Osteoblast (primary cell): Measurements from ENCODE around the gene COL3A1. TPM values are rescaled to one million over a fixed set of nuclear protein-coding genes. Genes with fewer than 3 reads are reported as not detected.

Experiments
- DNase-seq: peaks from one replicate; pipeline ENCODE4 v3.0.0; 2011; ENCODE audit warnings: low spot score, mixed read lengths; ENCODE audit not compliant: insufficient read length; ENCODE audit errors: missing footprints
- H2AFZ ChIP-seq: 2 replicates; pipeline ENCODE4 v1.6.0; 2011; ENCODE audit warnings: mild to moderate bottlenecking, low read length
- H3K27ac ChIP-seq: 2 replicates; pipeline ENCODE4 v1.5.1; 2011; ENCODE audit warnings: mild to moderate bottlenecking, low read depth, low read length, moderate library complexity
- H3K27me3 ChIP-seq: 2 replicates; pipeline ENCODE4 v1.6.0; 2012; ENCODE audit warnings: mild to moderate bottlenecking, control low read depth, inconsistent platforms, low read length, moderate library complexity; ENCODE audit not compliant: insufficient read depth
- H3K36me3 ChIP-seq: 2 replicates; pipeline ENCODE4 v1.5.1; 2011; ENCODE audit warnings: mild to moderate bottlenecking, low read length, control low read depth, moderate library complexity; ENCODE audit not compliant: insufficient read depth
- H3K4me1 ChIP-seq: 2 replicates; pipeline ENCODE4 v1.5.1; 2011; ENCODE audit warnings: mild to moderate bottlenecking, low read length, control low read depth, moderate library complexity; ENCODE audit not compliant: insufficient read depth
- H3K4me2 ChIP-seq: 2 replicates; pipeline ENCODE4 v1.6.0; 2011; ENCODE audit warnings: mild to moderate bottlenecking, low read length; ENCODE audit not compliant: insufficient read depth
- H3K4me3 ChIP-seq: fragments of 200-600 bp; sonication (generic); 3 replicates; pipeline ENCODE4 v1.5.1; 2012; ENCODE audit warnings: mild to moderate bottlenecking, low read length, inconsistent platforms; ENCODE audit not compliant: insufficient read depth
- H3K79me2 ChIP-seq: 2 replicates; pipeline ENCODE4 v1.6.0; 2012; ENCODE audit warnings: mild to moderate bottlenecking, low read length, control low read depth, inconsistent platforms; ENCODE audit not compliant: insufficient read depth
- H3K9me3 ChIP-seq: 2 replicates; pipeline ENCODE4 v1.5.1; 2011; ENCODE audit warnings: low read depth, low read length, control low read depth
- H4K20me1 ChIP-seq: 2 replicates; pipeline ENCODE4 v1.6.0; 2012; ENCODE audit warnings: mild to moderate bottlenecking, low read length, control low read depth; ENCODE audit not compliant: insufficient read depth
- CTCF ChIP-seq: IDR thresholded peaks from 2 replicates; pipeline ENCODE4 v1.5.1; 2011; ENCODE audit warnings: mild to moderate bottlenecking, low read depth, low read length, moderate library complexity; ENCODE audit errors: extremely low read depth
- total RNA-seq: library from RNA; depleted of rRNA; stranded (reverse); fragments of >200 nt; gene quantifications from 2 replicates; pipeline ENCODE4 v1.2.3, GENCODE V29; 2012

COL3A1 gene
- total RNA-seq, 1 donor: 5,672 TPM

DNA sequence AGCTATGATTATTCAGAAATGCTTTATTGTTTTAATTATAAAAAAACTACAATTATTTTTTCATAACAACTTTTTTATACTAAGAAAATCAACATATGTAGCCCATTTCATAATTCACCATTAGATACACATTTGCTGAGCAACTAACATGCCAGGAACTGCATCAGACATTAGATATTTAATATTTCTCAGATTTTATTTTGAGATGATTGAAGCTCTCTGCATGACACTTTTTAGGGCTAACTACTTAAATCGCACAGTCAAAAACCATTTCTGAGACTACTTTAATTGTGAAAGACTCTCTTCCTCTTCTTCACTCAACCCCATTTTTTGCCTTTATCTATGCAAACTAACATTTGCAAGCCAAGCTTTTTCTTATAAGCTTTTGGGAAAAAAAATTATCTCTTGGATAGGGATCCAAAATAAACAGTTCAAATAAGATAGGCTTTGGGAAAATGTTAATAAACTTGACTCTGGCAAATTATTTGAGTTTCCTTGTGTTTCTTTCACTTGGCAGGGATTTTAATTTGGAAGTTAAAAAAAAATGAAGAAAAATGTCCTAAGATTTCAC, 9.1 kb upstream of the COL3A1 start:
- Histone ChIP-seq H3K4me2 (no peak overlapping the region), H3K27ac (no peak overlapping the region), H3K36me3 (no peaks in the 10 kb centered on the region), H3K79me2 (no peaks in the 10 kb centered on the region), H4K20me1 (no peaks in the 10 kb centered on the region), H3K4me3 (no peak overlapping the region), H2AFZ (no peak overlapping the region), H3K4me1 (peaks cover 9% of the 10 kb centered on the region), H3K9me3 (no peaks in the 10 kb centered on the region), H3K27me3 (no peaks in the 10 kb centered on the region)
- DNase-seq: no peak
- no peak for TF ChIP-seq CTCF

DNA sequence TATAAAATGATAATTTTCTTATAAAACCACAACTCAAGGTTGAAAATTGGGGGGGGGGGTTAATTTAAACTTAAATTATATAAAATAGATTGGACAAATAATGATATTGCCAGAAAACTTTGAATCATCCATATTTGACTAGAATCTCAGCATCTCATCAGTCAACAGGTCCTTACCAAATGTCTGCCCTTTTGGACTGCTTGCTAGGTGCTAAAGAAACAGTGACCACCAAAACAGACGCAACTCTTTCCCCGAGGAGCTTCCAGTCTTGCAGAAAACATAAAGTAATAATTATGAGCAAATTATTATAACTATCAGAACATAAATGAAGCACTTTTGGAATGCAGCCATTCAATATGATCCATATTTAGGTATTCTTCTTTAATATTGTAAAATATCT, 8.6 kb upstream of the COL3A1 start:
- no peak overlapping the region for H3K4me2 ChIP-seq
- no peak overlapping the region for H3K4me3 ChIP-seq
- no peak overlapping the region for H2AFZ ChIP-seq
- H3K79me2 ChIP-seq: no peaks in the 10 kb centered on the region
- H3K9me3 ChIP-seq: no peaks in the 10 kb centered on the region
- no peak for DNase-seq
- H3K27me3 ChIP-seq: no peaks in the 10 kb centered on the region
- no peak for TF ChIP-seq CTCF
- peaks cover 12% of the 10 kb centered on the region for H3K4me1 ChIP-seq
- no peaks in the 10 kb centered on the region for H3K36me3 ChIP-seq
- no peak overlapping the region for H3K27ac ChIP-seq
- no peaks in the 10 kb centered on the region for H4K20me1 ChIP-seq

DNA sequence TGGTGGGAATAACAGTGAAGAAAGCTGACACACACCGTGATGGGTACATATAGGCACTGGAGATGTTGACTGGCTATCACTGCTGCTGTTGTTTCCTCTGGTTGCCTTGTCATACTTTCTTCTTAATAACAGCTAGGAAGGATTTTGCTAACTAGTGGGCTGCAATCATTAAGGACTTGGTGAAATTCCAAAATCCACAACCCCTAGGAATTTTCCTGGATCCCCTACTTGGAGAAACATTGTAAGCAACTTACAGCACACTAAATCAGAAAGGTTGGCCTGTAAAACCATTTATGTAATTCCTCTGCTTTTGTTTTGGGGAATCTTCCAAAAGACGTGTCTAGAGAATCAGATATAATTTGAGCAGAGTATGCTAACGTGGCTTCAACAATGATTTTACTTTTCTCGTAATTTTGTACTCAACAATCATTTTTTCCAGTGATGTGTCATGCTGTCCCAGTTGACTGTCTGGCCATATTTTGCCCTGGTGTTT, 8.0 kb upstream of the COL3A1 start:
- no peak overlapping the region for H2AFZ ChIP-seq
- peaks cover 18% of the 10 kb centered on the region for H3K4me1 ChIP-seq
- no peaks in the 10 kb centered on the region for H4K20me1 ChIP-seq
- no peak for DNase-seq
- TF ChIP-seq CTCF: no peak
- H3K27ac ChIP-seq: no peak overlapping the region
- H3K27me3 ChIP-seq: no peaks in the 10 kb centered on the region
- H3K4me2 ChIP-seq: no peak overlapping the region
- H3K4me3 ChIP-seq: no peak overlapping the region
- no peaks in the 10 kb centered on the region for H3K36me3 ChIP-seq
- H3K9me3 ChIP-seq: no peaks in the 10 kb centered on the region
- H3K79me2 ChIP-seq: no peaks in the 10 kb centered on the region

DNA sequence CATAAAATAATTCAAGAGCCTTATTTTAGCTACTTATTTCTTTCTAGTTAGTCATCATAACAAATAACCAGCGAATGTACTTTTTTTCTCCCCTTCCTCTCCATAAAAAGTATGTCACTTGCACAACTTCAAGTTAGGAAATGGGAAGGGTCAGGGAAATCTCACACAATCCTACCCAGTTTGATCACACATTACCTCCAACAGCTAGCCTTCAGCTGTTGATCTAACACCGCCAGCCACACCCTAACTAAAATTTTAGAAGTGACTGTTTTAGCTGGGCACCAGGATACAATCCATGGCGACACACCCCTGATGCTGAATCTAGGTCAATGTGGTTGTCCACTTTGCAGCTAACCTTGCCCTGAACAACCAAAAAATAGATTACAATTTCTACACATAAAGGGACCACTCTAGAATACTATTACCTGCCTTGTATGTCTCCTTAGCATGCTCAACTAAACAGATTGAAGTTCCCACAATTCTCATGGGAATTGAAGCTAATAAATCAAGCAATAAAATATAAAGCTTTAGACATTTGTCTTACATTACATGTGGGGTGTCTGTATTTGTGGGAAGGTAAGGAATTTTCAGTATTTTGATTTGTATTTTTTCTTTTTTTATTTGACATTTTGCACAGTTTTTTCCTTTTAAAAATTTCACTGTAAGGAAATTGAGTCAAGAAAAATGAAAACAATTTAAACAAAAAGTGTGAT, 7.3 kb upstream of the COL3A1 start:
- TF ChIP-seq CTCF: no peak
- no peaks in the 10 kb centered on the region for H3K27me3 ChIP-seq
- H3K27ac ChIP-seq: no peak overlapping the region
- H3K79me2 ChIP-seq: no peaks in the 10 kb centered on the region
- peaks cover 23% of the 10 kb centered on the region for H3K4me1 ChIP-seq
- H3K36me3 ChIP-seq: no peaks in the 10 kb centered on the region
- H3K4me3 ChIP-seq: no peak overlapping the region
- H4K20me1 ChIP-seq: no peaks in the 10 kb centered on the region
- no peak overlapping the region for H2AFZ ChIP-seq
- H3K9me3 ChIP-seq: no peaks in the 10 kb centered on the region
- no peak for DNase-seq
- no peak overlapping the region for H3K4me2 ChIP-seq
